Activated effector memory CD4-positive, alpha-beta T cell treated with Interleukin-2 at 50 U/mL for 16 hours (primary cell): ENCODE results near the gene PAPPA2.

Source experiments
- DNase-seq: peaks from one replicate; pipeline ENCODE4 v3.0.0-alpha.2; 2020

The PAPPA2 gene

DNA sequence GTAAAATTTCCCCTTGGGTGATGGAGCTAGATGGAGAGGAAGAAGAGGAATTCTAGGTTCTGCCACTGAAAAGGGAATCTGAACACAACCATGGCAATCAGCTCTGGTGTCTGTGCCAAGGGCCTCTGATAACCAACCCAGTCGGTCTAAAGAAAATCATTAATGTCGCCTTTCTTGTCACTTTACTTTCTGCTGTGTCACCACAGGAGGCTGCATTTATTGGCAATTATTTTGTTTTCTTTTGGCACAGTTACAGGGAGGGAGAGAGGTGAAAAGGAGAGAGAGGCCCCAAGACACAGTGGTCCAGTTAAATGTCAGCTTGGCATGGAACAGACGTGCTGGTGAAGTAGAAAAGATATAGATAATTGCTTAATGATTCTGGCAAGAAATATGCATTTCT, 414.6 kb downstream of the PAPPA2 start:
- no peak for DNase-seq

DNA sequence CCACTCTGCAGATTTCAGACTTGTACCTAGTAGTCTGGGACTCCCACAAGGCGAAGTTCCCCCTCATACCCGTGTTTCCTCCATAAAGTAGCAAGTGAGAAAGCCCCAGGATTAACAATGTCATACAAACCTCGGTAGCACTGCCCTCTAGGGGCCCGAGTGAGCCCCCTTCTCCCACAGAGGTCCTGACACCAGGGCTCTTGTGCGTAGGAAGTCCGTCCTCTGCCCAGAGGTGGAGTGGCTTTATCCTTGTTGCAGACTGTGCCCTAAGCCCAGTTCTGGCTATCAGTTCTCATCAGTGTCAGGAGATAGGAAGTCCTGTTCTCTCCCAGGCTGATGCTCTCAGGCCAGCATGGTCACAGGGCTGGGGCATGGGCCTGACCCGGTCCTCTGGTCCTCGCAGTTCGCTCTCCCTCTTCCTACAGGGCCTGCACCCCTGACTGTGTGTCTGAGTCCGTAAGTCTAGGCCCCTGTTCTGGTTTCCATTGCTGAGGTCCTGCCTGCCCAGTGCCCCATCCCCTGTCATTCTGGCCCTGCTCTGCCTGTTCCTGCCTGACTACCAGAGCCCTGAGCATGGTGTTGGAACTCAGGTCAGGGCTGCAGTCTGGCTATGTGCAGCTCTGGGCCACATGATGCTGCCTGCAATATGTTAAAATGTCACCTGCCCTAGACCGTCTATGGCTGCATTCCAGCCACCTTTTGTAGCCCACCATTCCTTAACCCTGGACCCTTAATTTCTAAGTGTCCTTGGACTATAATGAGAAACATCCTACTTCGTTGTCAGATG, 416.0 kb downstream of the PAPPA2 start:
- DNase-seq, result no peak

DNA sequence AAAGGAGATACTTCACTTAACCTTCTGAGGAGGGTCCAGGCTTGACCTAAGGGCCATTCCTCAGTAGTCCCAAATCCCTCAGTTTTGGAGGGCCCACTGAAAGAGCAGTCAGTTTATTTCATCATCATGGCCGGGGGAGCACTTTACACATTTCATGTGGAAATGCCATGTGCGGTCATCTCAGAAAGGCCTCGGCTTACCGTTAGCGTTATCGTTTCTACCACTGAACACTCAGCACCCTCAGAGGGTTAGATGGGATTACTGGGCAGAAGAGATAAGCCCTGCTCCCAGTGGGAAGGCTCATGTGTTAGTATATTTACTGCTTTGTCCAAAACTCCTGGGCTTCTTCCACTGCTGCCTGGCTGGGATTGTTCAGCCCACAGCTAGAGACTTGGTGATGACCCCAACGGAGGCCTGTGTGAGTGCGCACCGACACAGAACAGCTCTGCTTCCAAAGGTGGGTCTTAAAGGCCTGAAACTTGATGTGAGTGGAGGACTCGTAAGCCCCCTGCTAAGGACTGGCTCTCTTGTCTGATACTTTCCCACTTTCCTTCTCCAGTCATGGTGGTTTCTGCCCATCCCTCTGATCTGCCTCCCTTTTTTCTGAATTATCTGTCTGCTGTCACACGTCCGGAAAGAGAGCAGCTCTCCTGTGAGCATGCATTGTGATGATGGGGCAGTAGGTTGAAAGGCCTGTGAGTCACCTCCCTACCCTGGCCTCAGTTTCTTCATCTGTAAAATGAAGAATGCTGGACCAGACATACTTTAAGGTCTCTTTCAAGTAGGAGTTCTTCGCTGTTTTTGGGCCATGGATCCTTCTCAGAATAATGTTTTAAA, 417.0 kb downstream of the PAPPA2 start:
- DNase-seq, result no peak

GRCh38 chr1:176880955-176881595, 418.1 kb downstream of the PAPPA2 start:
- no peak for DNase-seq

GRCh38 chr1:176884286-176884685, 421.3 kb downstream of the PAPPA2 start:
- no peak for DNase-seq

- no peak for DNase-seq
Measured at GRCh38 chr1:176884911-176885310, 421.9 kb downstream of the PAPPA2 start.

DNA sequence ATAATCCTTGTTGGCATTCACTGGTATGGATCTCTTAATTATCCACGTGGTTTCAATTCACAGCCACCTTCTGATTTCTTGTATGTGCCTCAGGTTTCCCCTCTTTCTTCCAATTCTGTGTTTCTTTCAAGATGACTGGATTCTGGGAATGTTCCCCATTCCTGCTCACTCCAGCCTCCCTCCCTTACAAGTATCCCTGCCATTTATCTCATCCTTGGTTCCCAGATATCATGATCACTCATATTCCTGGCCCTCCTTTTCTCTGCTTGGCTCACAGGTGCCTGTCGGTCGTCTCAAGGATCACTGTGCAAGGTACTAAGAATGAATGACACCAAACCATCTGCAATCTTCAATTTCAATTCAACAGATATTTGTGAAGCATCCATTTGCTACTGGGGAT, 422.4 kb downstream of the PAPPA2 start:
- no peak for DNase-seq

DNA sequence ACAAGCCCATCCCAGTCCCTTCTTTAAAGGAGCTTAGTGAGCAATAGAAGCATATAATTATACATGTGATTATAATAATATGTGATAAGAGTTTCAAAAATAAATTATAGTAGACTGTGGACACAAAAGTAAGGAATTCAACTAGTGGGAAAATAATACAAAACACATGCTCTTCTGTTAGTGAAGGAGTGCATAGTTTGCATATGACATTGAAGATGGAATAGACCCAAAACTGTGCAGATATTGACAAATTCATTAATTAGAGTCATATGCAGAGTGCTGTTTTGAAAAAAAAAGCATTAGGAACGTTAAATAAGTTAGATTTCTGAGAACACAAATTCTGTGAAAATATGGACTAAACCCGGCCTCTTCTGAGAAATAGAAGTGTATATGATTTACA, 422.8 kb downstream of the PAPPA2 start:
- no peak for DNase-seq

DNA sequence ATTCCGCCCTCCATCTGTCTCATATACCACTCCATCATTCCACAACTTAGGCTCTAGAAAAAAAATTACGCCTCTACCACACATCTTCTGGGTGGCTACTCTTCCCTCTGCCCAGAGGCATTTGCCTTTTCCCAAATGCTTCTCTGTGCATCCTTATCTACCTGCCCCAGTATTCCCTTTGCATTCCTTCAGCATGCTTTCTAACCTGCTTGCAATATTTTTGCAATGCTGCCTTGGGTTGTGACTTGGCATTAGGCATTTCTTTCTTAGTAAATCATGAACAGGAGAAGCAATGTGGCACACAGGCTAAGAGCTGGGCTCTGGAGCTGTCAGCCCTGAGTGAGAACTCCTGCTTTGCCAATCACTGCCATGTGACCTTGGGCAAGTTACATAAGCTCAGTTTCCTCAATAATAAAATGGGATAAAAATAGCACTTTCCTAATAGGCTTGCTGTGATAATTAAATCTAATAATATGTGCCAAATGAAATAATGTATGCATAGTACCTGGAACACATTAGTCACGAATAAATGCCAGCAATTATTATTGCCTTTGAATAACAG, 425.6 kb downstream of the PAPPA2 start:
- DNase-seq, result no peak

DNA sequence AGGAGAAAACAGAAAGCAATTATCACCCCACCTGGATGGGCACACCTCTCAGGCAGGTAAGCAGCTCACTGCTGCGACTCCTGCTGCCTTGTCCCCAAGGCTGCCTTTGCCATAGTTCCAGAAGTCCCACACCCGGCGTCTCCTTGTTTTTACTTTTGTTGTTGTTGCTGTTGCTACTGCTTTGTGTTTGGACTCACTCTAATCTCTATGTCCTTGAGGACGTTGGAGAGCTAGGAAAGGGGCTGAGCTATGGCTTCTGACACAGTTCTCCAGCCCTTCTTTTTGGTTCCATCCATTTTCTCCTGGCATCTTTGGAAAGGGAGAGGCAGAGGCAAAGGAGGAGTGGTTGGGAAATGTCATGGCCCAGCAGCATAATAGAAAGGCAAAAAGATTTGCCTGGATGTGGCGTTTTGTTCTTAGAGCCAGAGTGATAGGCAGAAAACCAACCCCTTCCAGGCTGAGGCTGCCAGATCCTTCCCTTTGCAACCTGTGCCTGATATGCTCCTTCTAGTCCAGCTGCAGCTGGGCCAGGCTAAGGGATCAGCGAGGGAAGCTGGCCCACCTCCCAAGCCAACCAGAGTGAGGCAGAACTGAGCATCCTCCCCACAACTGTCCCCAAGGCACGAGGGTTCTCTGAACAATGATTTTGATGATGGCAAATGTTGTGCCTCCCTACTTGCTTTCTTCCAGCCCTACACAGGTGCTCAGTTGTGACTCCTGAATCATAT, 430.8 kb downstream of the PAPPA2 start:
- DNase-seq, result no peak

GRCh38 chr1:176894450-176894849, 431.5 kb downstream of the PAPPA2 start:
- DNase-seq, result no peak
